ENCODE measurements around the gene ANTKMT.

The ANTKMT gene, protein sequence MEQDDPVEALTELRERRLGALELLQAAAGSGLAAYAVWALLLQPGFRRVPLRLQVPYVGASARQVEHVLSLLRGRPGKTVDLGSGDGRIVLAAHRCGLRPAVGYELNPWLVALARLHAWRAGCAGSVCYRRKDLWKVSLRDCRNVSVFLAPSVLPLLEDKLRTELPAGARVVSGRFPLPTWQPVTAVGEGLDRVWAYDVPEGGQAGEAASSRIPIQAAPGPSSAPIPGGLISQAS

GRCh38 chr16:720990-721764 lies at the start of gene ANTKMT:
ANTKMT (plus strand) TSS chr16:721146; CDS start chr16:721275, 129 bp downstream.
- DNase-seq, result peak; percentile 58 to 77

DNA sequence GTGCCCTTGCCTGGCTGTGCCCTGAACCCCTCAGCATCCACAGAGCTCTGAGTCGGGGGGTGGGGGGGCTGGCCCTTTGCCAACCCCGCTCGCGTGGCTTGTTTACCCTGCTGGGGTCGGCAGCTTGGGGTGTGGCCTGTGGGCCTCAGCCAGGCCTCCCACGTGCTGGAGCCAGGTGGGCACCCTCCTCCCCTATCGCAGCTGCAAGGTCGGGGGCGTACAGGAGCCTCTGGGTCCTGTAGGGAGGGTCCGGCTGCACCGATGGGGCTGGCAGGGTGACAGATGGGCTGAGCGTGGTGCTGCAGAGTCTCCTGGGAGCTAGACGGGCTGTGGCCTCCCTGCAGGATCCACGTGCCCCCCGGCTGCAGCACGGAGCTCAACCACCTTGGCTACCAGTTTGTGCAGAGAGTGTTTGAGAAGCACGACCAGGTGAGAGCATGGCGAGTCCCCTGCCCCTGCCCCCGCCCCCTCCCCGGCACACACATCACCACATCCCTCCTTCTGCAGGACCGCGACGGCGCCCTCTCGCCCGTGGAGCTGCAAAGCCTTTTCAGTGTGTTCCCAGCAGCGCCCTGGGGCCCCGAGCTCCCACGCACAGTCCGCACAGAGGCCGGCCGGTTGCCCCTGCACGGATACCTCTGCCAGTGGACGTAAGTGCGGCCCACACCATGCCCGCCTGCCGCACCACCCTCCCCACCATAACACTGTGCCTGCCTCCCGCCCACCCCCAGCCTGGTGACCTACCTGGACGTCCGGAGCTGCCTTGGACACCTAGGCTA lies 49.4 kb upstream of the ANTKMT start:
- no peak for DNase-seq

DNA sequence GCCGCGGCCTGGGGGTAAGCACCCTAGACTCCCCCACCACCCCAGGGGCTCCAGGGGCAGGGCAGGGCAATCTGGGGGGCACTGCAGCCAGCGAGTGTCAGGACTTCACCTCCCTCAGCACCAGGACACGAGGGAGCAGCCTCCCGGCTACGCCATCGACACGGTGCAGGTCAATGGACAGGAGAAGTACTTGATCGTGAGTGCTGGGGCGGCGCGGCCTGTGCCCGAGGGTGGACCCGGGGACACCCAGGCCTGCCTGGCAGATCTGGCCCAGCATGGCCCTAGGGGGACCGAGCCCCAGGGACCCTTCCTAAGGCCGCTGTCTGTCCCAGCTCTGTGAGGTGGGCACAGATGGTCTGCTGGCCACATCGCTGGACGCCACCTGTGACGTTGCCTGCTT lies 48.6 kb upstream of the ANTKMT start:
- no peak for DNase-seq

DNA sequence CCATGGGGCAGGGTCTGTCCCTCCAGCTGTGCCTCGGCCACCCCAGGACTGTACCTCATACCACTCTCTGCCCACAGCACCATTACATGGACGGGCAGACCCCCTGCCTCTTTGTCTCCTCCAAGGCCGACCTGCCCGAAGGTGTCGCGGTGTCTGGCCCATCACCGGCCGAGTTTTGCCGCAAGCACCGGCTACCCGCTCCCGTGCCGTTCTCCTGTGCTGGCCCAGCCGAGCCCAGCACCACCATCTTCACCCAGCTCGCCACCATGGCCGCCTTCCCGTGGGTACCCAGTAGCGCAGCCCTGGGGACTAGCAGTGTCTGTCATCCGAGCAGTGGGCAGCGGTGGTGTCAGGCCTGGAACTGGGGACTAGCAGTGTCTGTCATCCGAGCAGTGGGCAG lies 48.1 kb upstream of the ANTKMT start:
- no peak for DNase-seq

GRCh38 chr16:673399-673991 lies 47.5 kb upstream of the ANTKMT start:
- DNase-seq, result no peak

DNA sequence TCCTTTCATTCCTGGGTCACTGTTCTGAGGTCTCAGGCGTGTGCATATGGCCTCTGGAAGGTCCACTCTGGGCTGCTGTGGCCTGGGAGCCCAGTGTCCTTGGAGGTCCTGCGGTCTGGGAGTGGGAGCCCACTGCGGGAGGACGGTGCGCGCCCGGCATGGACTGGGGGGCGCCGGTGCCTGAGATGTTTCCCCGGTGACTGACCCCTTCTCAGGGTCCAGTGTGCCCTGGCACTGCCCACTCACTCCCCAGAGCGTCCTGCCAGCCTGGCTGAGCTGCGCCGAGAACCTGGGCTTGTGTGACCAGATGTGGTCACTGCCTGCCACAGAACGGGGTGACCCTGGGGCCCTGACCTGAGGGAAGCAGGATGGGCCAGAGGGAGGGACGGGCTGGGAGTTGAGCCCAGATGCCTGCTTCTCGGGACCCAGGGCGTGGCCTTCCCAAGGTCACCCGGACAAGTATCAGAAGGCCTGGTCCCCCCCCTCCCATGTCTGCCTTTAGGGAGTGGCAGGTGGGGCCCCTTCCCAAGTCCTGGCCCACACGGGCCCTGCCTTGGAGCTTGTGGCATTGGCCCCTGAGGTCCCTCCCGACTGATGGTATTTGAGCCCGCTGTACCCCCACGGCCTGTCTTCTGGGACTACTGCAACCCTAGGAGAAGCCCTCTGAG lies 46.6 kb upstream of the ANTKMT start:
- DNase-seq, result no peak

GRCh38 chr16:674968-675883 lies 45.7 kb upstream of the ANTKMT start, which contains the start of gene RHBDL1:
RHBDL1 (plus strand) TSS chr16:675671; CDS start chr16:675791, 120 bp downstream.
- peak in 1 of 2 donors; percentile 28 for DNase-seq

DNA sequence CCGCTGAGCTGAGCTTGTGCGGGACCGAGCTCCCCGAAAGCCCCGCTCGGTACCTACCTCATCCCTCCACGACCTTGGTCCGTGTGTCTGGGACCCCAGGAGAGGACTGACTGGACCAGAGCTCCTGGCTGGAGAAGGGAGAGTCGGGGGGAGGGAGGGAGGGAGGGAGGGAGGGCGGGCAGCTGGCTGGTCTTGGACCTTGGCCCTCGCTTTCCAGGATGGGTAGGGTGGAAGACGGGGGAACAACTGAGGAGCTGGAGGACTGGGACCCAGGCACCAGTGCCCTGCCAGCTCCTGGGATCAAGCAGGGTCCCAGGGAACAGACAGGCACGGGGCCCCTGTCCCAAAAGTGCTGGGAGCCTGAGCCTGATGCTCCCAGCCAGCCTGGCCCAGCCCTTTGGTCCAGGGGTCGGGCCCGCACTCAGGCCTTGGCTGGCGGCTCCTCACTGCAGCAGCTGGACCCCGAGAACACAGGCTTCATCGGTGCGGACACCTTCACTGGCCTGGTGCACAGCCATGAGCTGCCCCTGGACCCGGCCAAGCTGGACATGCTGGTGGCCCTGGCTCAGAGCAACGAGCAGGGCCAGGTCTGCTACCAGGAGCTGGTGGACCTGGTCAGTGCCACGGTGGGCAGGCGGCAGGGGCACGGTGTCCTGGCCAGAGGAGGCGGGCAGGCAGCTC lies 44.9 kb upstream of the ANTKMT start:
- no peak for DNase-seq

GRCh38 chr16:676565-676902 lies 44.4 kb upstream of the ANTKMT start:
- no peak for DNase-seq

- DNase-seq, result no peak
Observed at GRCh38 chr16:676913-677312, 44.0 kb upstream of the ANTKMT start.

DNA sequence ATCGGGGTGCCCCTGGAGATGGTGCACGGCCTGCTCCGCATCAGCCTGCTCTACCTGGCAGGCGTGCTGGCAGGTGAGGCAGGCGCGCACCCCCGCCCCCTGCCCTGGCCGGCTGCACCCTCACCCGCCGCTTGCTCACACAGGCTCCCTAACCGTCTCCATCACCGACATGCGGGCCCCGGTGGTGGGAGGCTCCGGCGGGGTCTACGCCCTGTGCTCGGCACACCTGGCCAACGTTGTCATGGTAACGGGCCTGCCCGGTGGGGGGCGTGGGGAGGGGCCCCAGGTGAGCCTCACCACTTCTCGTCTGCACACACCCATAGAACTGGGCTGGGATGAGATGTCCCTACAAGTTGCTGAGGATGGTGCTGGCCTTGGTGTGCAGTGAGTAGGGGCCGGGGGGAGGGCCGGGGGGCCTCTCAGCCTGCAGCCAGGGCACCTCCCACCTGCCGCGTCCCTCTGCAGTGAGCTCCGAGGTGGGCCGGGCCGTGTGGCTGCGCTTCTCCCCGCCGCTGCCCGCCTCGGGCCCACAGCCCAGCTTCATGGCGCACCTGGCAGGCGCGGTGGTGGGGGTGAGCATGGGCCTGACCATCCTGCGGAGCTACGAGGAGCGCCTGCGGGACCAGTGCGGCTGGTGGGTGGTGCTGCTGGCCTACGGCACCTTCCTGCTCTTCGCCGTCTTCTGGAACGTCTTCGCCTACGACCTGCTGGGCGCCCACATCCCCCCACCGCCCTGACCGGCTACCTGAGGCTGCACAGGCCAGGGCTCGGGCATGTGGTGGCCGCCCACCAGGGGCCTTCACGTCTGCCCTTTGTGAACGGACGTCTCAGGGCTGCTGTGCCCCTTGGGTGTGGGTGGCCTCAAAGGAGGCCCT lies 43.4 kb upstream of the ANTKMT start:
- no peak for DNase-seq

DNA sequence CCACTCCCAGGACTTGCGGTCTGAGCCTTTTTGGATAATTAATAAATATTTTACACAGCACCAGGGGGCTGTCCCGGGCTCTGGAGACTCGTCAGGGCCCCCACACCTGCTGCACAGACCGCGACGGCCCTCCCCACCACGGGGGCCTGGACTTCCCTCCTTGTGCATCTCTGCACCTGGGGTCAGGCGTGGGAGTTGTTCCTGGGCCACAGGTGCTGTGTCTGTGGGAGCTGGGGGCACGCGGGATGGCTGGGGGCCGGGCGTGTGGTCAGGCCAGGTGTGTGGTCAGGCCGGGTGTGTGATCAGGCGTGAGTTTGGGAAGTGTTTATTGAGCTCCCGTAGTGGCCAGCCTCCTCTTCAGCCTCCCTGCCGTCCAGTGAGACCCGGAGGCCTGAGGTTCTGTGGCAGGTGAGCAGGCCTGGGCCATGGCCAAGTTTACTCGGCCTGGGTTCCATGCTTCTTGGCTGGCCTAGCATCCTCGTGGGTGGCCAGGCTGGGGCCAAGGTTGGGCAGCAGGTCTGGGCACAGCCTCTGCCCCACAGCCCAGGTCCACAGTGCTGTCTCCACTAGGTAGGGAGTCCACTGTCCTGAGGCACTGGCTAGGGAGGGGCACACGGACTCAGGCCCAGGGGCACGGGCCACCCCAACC lies 42.6 kb upstream of the ANTKMT start:
- no peak for DNase-seq

DNA sequence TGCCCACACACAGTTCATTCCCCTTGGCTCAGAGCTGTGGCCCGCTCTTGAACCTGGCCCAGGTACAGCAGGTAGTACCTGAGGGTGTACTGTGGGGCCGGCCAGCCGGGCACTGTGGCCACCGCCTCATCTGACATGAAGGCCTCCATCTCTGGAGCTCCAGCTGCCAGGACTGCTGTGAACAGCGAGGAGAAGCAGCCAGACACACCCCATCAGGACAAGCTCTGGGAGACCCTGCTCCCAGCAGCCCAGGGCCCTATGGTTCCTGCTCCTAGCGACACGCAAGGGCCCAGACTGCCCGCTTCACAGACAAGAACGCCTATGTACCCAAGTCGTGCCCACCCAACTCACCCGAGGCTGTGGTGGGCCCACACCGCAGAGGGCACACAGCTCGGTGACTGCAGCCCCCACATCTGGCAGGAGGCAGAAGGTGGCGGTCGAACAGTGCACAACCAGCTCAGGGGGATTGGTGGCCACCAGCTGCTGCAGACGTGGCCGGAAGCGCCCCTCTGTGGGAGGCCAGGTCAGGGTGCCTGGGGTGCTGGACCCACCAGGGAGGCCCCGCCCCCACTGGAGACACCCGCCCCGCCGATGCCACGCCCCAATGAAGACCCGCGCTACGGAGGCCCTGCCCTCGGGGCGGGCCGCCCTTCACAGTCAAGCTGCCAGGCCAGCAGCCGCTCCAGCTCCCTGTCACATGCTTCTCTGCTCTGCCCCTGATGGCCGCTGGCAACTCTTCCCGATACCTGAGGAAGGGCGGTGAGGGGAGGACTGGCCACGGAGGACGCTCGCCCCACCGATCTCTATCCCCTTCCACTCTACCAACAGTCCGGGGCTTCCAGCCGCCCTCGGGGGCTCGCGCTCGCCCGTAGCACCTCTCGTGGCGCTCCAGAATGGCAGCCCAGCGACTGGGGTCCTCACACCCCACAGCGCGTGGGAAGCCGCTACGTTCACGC lies 41.8 kb upstream of the ANTKMT start:
- DNase-seq, result peak in 1 of 2 donors; percentile 30

DNA sequence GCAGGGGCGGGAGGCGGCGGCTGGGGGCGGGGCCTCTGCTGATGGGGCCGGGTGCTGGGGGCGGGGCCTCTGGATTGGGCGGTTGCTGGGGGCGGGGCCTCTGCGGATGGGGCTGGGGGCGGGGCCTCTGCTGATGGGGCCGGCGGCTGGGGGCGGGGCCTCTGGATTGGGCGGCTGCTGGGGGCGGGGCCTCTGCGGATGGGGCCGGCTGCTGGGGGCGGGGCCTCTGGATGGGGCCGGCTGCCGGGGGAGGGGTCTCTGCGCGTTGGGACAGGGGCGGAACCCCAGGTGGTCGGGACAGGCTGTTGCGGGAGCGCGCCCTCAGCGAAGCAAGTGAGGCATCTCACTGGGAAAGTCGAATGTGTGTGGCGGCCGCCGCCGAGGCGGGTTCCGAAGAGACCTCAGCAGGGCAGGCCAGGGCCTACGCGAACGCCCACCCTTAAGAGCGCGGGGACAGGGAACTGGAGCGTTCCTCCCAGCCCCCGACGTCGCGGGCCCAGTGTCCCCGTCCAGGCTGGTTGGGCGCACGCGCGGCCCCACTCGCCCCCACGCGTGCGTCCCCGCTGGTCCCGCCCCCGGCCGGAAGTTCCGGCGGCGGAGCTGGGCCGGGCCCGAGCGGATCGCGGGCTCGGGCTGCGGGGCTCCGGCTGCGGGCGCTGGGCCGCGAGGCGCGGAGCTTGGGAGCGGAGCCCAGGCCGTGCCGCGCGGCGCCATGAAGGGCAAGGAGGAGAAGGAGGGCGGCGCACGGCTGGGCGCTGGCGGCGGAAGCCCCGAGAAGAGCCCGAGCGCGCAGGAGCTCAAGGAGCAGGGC lies 40.9 kb upstream of the ANTKMT start, which contains the start of gene STUB1:
TSS of gene STUB1 (plus strand) at position 597 of the 811 bp plus-strand sequence. CDS start at position 713, 116 bp downstream.
- peak; percentile 78 to 93 for DNase-seq

- no peak for DNase-seq
Observed at GRCh38 chr16:680625-680945, 40.4 kb upstream of the ANTKMT start.

GRCh38 chr16:680967-681745 lies 39.8 kb upstream of the ANTKMT start:
- DNase-seq, result no peak
